Breast epithelium (tissue), 4 donors: ENCODE data around the gene RGP1. TPM values are rescaled to one million over a fixed set of nuclear protein-coding genes. Genes with fewer than 3 reads are reported as not detected.

ENCODE experiments used
- DNase-seq, 2 donors: peaks; one replicate each; pipeline ENCODE4 v3.0.0-alpha.2; 2019; ENCODE audit warnings: low spot score in 2 of 2
- H3K27ac ChIP-seq, 2 donors: fragments of 200-600 bp; sonication (generic) in 1 of 2; one replicate each; pipeline ENCODE4 v1.5.1; 2016 to 2019; ENCODE audit warnings: mild to moderate bottlenecking in 1 of 2
- H3K27me3 ChIP-seq, 2 donors: fragments of 200-600 bp; sonication (generic) in 1 of 2; one replicate each; pipeline versions ENCODE4 v1.5.1 to v1.6.0; 2017 to 2019; ENCODE audit warnings: control low read depth in 1 of 2, mild to moderate bottlenecking in 1 of 2
- H3K36me3 ChIP-seq: fragments of 200-600 bp; one replicate; pipeline ENCODE4 v1.5.1; 2019
- H3K4me1 ChIP-seq, 2 donors: fragments of 200-600 bp; sonication (generic); one replicate each; pipeline ENCODE4 v1.5.1; 2016 to 2019; ENCODE audit warnings: control low read depth in 1 of 2
- H3K4me3 ChIP-seq, 3 donors: fragments of 200-600 bp; sonication (generic); 1 replicate in 2 of 3; 2 replicates in 1 of 3; pipeline ENCODE4 v1.5.1; 2016 to 2019; ENCODE audit warnings: mild to moderate bottlenecking in 3 of 3, moderate library complexity in 2 of 3
- H3K9me3 ChIP-seq, 2 donors: fragments of 200-600 bp; sonication (generic) in 1 of 2; one replicate each; pipeline ENCODE4 v1.5.1; 2016 to 2019; ENCODE audit warnings: control low read depth in 1 of 2
- CTCF ChIP-seq, 3 donors: fragments of 450-650 bp; IDR thresholded peaks; one replicate each; pipeline ENCODE4 v1.5.1; 2016 to 2017; ENCODE audit warnings: antibody characterized with exemption in 3 of 3, mild to moderate bottlenecking in 3 of 3, moderate library complexity in 3 of 3
- POLR2A ChIP-seq: fragments of 450-650 bp; IDR thresholded peaks from one replicate; pipeline ENCODE4 v1.6.1; 2016; ENCODE audit warnings: antibody characterized with exemption, mild to moderate bottlenecking, moderate library complexity
- POLR2AphosphoS5 ChIP-seq, 3 donors: sonication (generic); formaldehyde crosslinking; IDR thresholded peaks; one replicate each; pipeline ENCODE4 v1.6.1; 2017; ENCODE audit warnings: antibody characterized with exemption in 3 of 3
- intact Hi-C: fragments of 100-400 bp; cut with DNase I; formaldehyde crosslinking; loops from one replicate; pipeline ENCODE4 v1.15.1; 2023; ENCODE audit warnings: low total_unique reads
- total RNA-seq, 3 donors: library from RNA; depleted of rRNA; stranded (reverse); fragments of >200 nt; gene quantifications; one replicate each; pipeline ENCODE4 v1.1.0, GENCODE V29; 2016

The RGP1 gene
- total RNA-seq, 3 donors from 2014 or later, result 16.7 to 20.1 (median 17.4) TPM

- DNase-seq, result no peak
- Histone ChIP-seq H3K4me3 (no peak within 1 kb of the TSS), H3K9me3 (no peaks in the 10 kb centered on the region), H3K27ac (no peak within 1 kb of the TSS), H3K27me3 (no peaks in the 10 kb centered on the region), H3K36me3 (no peaks in the 10 kb centered on the region), H3K4me1 (peaks cover 9 to 19% of the 10 kb centered on the region in 2 donors)
- intact Hi-C loops, result no loop called here
- TF ChIP-seq POLR2A (no peak), CTCF (IDR thresholded peaks at IDR 0.05) (no peak), POLR2AphosphoS5 (IDR thresholded peaks at IDR 0.05) (no peak)
These were observed 5.2 kb downstream of the RGP1 start, which contains the start of gene MSMP for GRCh38 chr9:35754264-35754663. Gene MSMP, minus strand, starts transcription at chr9:35754276. Its CDS starts 147 bp downstream, at chr9:35754129.

- Histone ChIP-seq H3K9me3 (no peaks in the 10 kb centered on the region), H3K36me3 (no peaks in the 10 kb centered on the region), H3K4me3 (no peak overlapping the region), H3K27ac (no peak overlapping the region), H3K27me3 (no peaks in the 10 kb centered on the region), H3K4me1 (peaks cover 7 to 15% of the 10 kb centered on the region in 2 donors)
- TF ChIP-seq POLR2AphosphoS5 (IDR thresholded peaks at IDR 0.05) (no peak), POLR2A (no peak), CTCF (IDR thresholded peaks at IDR 0.05) (no peak)
- intact Hi-C loops, result no loop called here
- no peak for DNase-seq
These were observed 6.0 kb downstream of the RGP1 start for GRCh38 chr9:35755071-35755470.

- Histone ChIP-seq H3K9me3 (no peaks in the 10 kb centered on the region), H3K4me3 (peak overlapping the region; percentile 40 to 78 (median 72)), H3K36me3 (no peaks in the 10 kb centered on the region), H3K4me1 (peaks cover 3 to 11% of the 10 kb centered on the region in 2 donors), H3K27ac (peak overlapping the region; percentile 94 to 95), H3K27me3 (no peaks in the 10 kb centered on the region)
- intact Hi-C loops, result no loop called here
- peak; percentile 57 to 66 for DNase-seq
- TF ChIP-seq CTCF (IDR thresholded peaks at IDR 0.05) (peak; percentile 37 to 79 (median 49)), POLR2A (no peak), POLR2AphosphoS5 (IDR thresholded peaks at IDR 0.05) (no peak)
These were observed 7.5 kb downstream of the RGP1 start for GRCh38 chr9:35756275-35757225.

GRCh38 chr9:35757226-35757891, 8.3 kb downstream of the RGP1 start:
- intact Hi-C loops, result no loop called here
- H3K4me1 ChIP-seq, result peaks cover 3 to 11% of the 10 kb centered on the region in 2 donors
- no peaks in the 10 kb centered on the region for H3K36me3 ChIP-seq
- peak overlapping the region; percentile 94 to 95 for H3K27ac ChIP-seq
- H3K9me3 ChIP-seq, result no peaks in the 10 kb centered on the region
- DNase-seq, result peak; percentile 42 to 57
- TF ChIP-seq POLR2AphosphoS5 (IDR thresholded peaks at IDR 0.05), result peak in 1 of 3 donors; percentile 23
- TF ChIP-seq CTCF (IDR thresholded peaks at IDR 0.05), result no peak
- H3K4me3 ChIP-seq, result peak overlapping the region; percentile 40 to 78 (median 72)
- no peaks in the 10 kb centered on the region for H3K27me3 ChIP-seq

- H3K9me3 ChIP-seq, result no peaks in the 10 kb centered on the region
- TF ChIP-seq CTCF (IDR thresholded peaks at IDR 0.05) (no peak), POLR2AphosphoS5 (IDR thresholded peaks at IDR 0.05) (no peak), POLR2A (no peak)
- DNase-seq, result no peak
- peaks cover 3 to 11% of the 10 kb centered on the region in 2 donors for H3K4me1 ChIP-seq
- peak overlapping the region; percentile 94 to 95 for H3K27ac ChIP-seq
- intact Hi-C loops, result no loop called here
- no peaks in the 10 kb centered on the region for H3K27me3 ChIP-seq
- H3K4me3 ChIP-seq, result peak overlapping the region in 1 of 3 donors; percentile 78
- H3K36me3 ChIP-seq, result no peaks in the 10 kb centered on the region
These were observed 8.8 kb downstream of the RGP1 start for GRCh38 chr9:35757892-35758275.
